K562 (cell line): ENCODE measurements around the gene CACNA2D3. TPM values are rescaled to one million over a fixed set of nuclear protein-coding genes. Genes with fewer than 3 reads are reported as not detected.
A peak's percentile ranks its signal among the peaks of the same experiment; 100 is the strongest.

Experiments
- ATAC-seq: fragments of 200-7000 bp; cut with Tn5 transposase; 3 replicates; pipeline ENCODE4 v1.9.1; 2020; ENCODE audit warnings: moderate library complexity
- BruUV-seq: library from RNA; stranded (reverse); fragments of 400-500 nt; replicated peaks from 2 replicates; lab custom pipeline; 2021; lab: Mats Ljungman, UMichigan
- CTCF ChIA-PET: fragments of 300-600 bp; formaldehyde crosslinking; extraction: SDS; loops from one replicate; lab custom pipeline; 2021; ENCODE audit warnings: low intra/inter-chr PET ratio; lab: Yijun Ruan, JAX
- POLR2A ChIA-PET: fragments of 300-600, 350-650 bp; sonication (Branson Sonifier 250); formaldehyde crosslinking; extraction: SDS; loops from one replicate; lab custom pipeline; 2021; ENCODE audit warnings: antibody characterized with exemption, inconsistent platforms; lab: Yijun Ruan, JAX
- DNase-seq, 4 experiments: peaks; one replicate each; pipeline versions ENCODE4 v3.0.0 to v3.0.0-alpha.2; 2011 to 2018; ENCODE audit warnings: low spot score in 3 of 4, mixed read lengths in 3 of 4; ENCODE audit errors: extremely low read depth in 1 of 4
- FAIRE-seq: peaks from 2 replicates; lab custom pipeline; 2011; peaks lifted over from hg19 to GRCh38; lab: Jason Lieb, UNC
- H2AFZ ChIP-seq: 2 replicates; pipeline ENCODE4 v1.6.0; 2011; ENCODE audit warnings: low read depth, low read length, control low read depth, inconsistent platforms
- H3K27ac ChIP-seq: fragments of 200-600 bp; 3 replicates; pipeline ENCODE4 v1.8.0; 2011; ENCODE audit warnings: low read depth, mild to moderate bottlenecking, control low read depth, inconsistent platforms, low read length, moderate library complexity, mixed read lengths; ENCODE audit errors: extremely low read depth
- H3K27me3 ChIP-seq, 2 experiments: fragments of 300-600 bp in 1 of 2; 2 replicates in 1 of 2; 3 replicates in 1 of 2; pipeline versions ENCODE4 v1.6.0 to v1.8.0; 2011; ENCODE audit warnings: inconsistent platforms in 2 of 2, low read length in 2 of 2, mild to moderate bottlenecking in 1 of 2, mixed read lengths in 1 of 2, moderate library complexity in 1 of 2; ENCODE audit not compliant: control insufficient read depth in 2 of 2, insufficient read depth in 2 of 2
- H3K36me3 ChIP-seq: fragments of 300-600 bp; 3 replicates; pipeline ENCODE4 v1.8.0; 2011; ENCODE audit warnings: mild to moderate bottlenecking, low read length, inconsistent platforms; ENCODE audit not compliant: control insufficient read depth, insufficient read depth
- H3K4me1 ChIP-seq, 2 experiments: fragments of 200-600 bp in 1 of 2; replicated peaks in 1 of 2; 2 replicates in 1 of 2; 3 replicates in 1 of 2; pipeline versions ENCODE4 v1.5.1 to v1.8.0; 2011; ENCODE audit warnings: inconsistent platforms in 2 of 2, low read length in 2 of 2, mild to moderate bottlenecking in 1 of 2, mixed read lengths in 1 of 2, moderate library complexity in 1 of 2; ENCODE audit not compliant: control insufficient read depth in 2 of 2, insufficient read depth in 2 of 2
- H3K4me2 ChIP-seq: 2 replicates; pipeline ENCODE4 v1.6.1; 2011; ENCODE audit warnings: low read length, control low read depth, inconsistent platforms, mixed read lengths; ENCODE audit not compliant: insufficient read depth
- H3K4me3 ChIP-seq: fragments of 200-600 bp; sonication (generic), shearing (Covaris generic); 2 replicates; pipeline ENCODE4 v1.5.1; 2016; ENCODE audit warnings: control low read depth, inconsistent platforms
- H3K79me2 ChIP-seq: fragments of 200-600 bp; 3 replicates; pipeline ENCODE4 v1.8.0; 2011; ENCODE audit warnings: low read length, inconsistent platforms; ENCODE audit not compliant: control insufficient read depth, insufficient read depth
- H3K9ac ChIP-seq, 2 experiments: 2 replicates each; pipeline versions ENCODE4 v1.6.0 to v1.6.1; 2011; ENCODE audit warnings: low read depth in 2 of 2, low read length in 2 of 2, control low read depth in 1 of 2, inconsistent platforms in 1 of 2, mild to moderate bottlenecking in 1 of 2, mixed read lengths in 1 of 2; ENCODE audit not compliant: insufficient read depth in 1 of 2
- H3K9me1 ChIP-seq: one replicate; pipeline ENCODE4 v1.6.0; 2011; ENCODE audit warnings: inconsistent platforms, mild to moderate bottlenecking, low read length, moderate library complexity; ENCODE audit not compliant: control insufficient read depth, insufficient read depth
- H3K9me3 ChIP-seq: replicated peaks from 2 replicates; pipeline ENCODE4 v1.5.1; 2011; ENCODE audit warnings: low read depth, low read length, inconsistent platforms; ENCODE audit not compliant: control insufficient read depth, insufficient read depth
- H4K20me1 ChIP-seq: replicated peaks from 2 replicates; pipeline ENCODE4 v1.6.1; 2011; ENCODE audit warnings: low read length, inconsistent platforms, mixed read lengths; ENCODE audit not compliant: control insufficient read depth, insufficient read depth
- CEBPG ChIP-seq, 3 experiments: fragments of 200-800 bp in 1 of 3; sonication (Bioruptor generic) in 1 of 3; sonication (generic) in 1 of 3; formaldehyde crosslinking in 1 of 3; IDR thresholded peaks in 2 of 3; conservative IDR thresholded peaks in 1 of 3; 2 replicates each; pipeline versions ENCODE4 v1.6.1 to v1.8.0; 2016 to 2022; ENCODE audit warnings: missing compliant biosample characterization in 2 of 3, missing genetic modification characterization in 2 of 3, mild to moderate bottlenecking in 1 of 3, missing genetic modification reagents in 1 of 3
- CHD2 ChIP-seq: IDR thresholded peaks from 2 replicates; pipeline ENCODE4 v1.6.1; 2011; ENCODE audit warnings: low read depth, low read length
- DACH1 ChIP-seq: fragments of 450-650 bp; IDR thresholded peaks from 2 replicates; pipeline ENCODE4 v1.6.1; 2018; ENCODE audit not compliant: partially characterized antibody
- FOSL1 ChIP-seq: fragments of 200-800 bp; sonication (Bioruptor generic); conservative IDR thresholded peaks from 2 replicates; pipeline ENCODE4 v1.6.1; 2016; ENCODE audit warnings: missing genetic modification characterization, missing compliant biosample characterization
- KDM4B ChIP-seq, 2 experiments: fragments of 450-650 bp in 1 of 2; sonication (generic) in 1 of 2; IDR thresholded peaks; 2 replicates each; pipeline ENCODE4 v1.6.1; 2016 to 2017; ENCODE audit warnings: borderline replicate concordance in 2 of 2, antibody characterized with exemption in 1 of 2, low read depth in 1 of 2, mild to moderate bottlenecking in 1 of 2
- MAZ ChIP-seq, 2 experiments: fragments of 450-650 bp in 1 of 2; sonication (generic) in 1 of 2; formaldehyde crosslinking; IDR thresholded peaks in 1 of 2; conservative IDR thresholded peaks in 1 of 2; 2 replicates each; pipeline versions ENCODE4 v1.4.0 to v1.5.0; 2020; ENCODE audit warnings: mild to moderate bottlenecking in 1 of 2, missing genetic modification reagents in 1 of 2
- MCM2 ChIP-seq: fragments of 450-650 bp; IDR thresholded peaks from 2 replicates; pipeline ENCODE4 v1.6.1; 2017; ENCODE audit warnings: low read depth, mild to moderate bottlenecking
- MECOM ChIP-seq: fragments of 250-450 bp; sonication (Bioruptor Pico); IDR thresholded peaks from 2 replicates; pipeline ENCODE4 v1.8.0; 2022; ENCODE audit warnings: inconsistent platforms
- RNF2 ChIP-seq: sonication (generic); IDR thresholded peaks from 2 replicates; pipeline ENCODE4 v1.6.1; 2016
- RUNX1 ChIP-seq: sonication (generic); IDR thresholded peaks from 2 replicates; pipeline ENCODE4 v1.6.1; 2016; ENCODE audit warnings: antibody characterized with exemption, low read depth
- ZC3H4 ChIP-seq: sonication (generic); formaldehyde crosslinking; IDR thresholded peaks from 2 replicates; pipeline ENCODE4 v1.9.0; 2021; ENCODE audit warnings: missing genetic modification reagents, borderline replicate concordance
- ZNF778 ChIP-seq: fragments of 450-650 bp; formaldehyde crosslinking; IDR thresholded peaks from 2 replicates; pipeline ENCODE4 v1.4.0; 2020; ENCODE audit warnings: mild to moderate bottlenecking, moderate library complexity
- WGBS: fragments of 100-300 bp; shearing (Covaris generic); methylation state at CpG from one replicate; pipeline ENCODE4 v1.1.6; 2016; ENCODE audit warnings: low coverage, mixed read lengths; ENCODE audit not compliant: insufficient coverage; ENCODE audit errors: missing lambda C conversion rate; 5-methylcytosine and 5-hydroxymethylcytosine counted together
- in situ Hi-C: fragments of 300-500 bp; cut with MboI; formaldehyde crosslinking; loops from 4 replicates; pipeline ENCODE4 v1.15.0; 2018; ENCODE audit warnings: inconsistent platforms, mixed read lengths
- intact Hi-C: fragments of 100-400 bp; cut with micrococcal nuclease; formaldehyde crosslinking; loops from 2 replicates; pipeline ENCODE4 v1.14.2; 2022
- polyA plus RNA-seq, 8 experiments: library from polyadenylated mRNA; depleted of rRNA in 4 of 8; stranded (reverse) in 5 of 8; unstranded in 3 of 8; fragments of >200 nt; fragmentation: Nextera tagmentation in 2 of 8; fragmentation: Illumina TruSeq in 1 of 8; extraction: Ambion mirVana in 2 of 8; extraction: Trizol in 1 of 8; gene quantifications; 2 replicates each; pipeline versions ENCODE4 v1.2.1 to v1.2.3, GENCODE V29; 2011 to 2014; ENCODE audit warnings: inconsistent platforms in 1 of 8, missing spikeins in 1 of 8
- total RNA-seq, 7 experiments: library from RNA; depleted of rRNA in 6 of 7; stranded (reverse); fragments of >200 nt in 6 of 7; fragmentation: Illumina TruSeq in 2 of 7; extraction: Trizol in 2 of 7; gene quantifications; 2 replicates each; pipeline versions ENCODE4 v1.2.1 to v1.2.3, GENCODE V29; 2011 to 2021; ENCODE audit warnings: low replicate concordance in 1 of 7
- TF ChIP-seq, protein P1 (sequence below), 2 experiments: IDR thresholded peaks; 2 replicates each; pipeline ENCODE4 v1.6.1; 2011; ENCODE audit warnings: borderline replicate concordance in 1 of 2, control low read depth in 1 of 2, low read depth in 1 of 2, low read length in 1 of 2, mild to moderate bottlenecking in 1 of 2, mixed read lengths in 1 of 2, moderate library complexity in 1 of 2; ENCODE audit not compliant: insufficient read depth in 1 of 2, insufficient read length in 1 of 2, poor library complexity in 1 of 2, severe bottlenecking in 1 of 2; ENCODE audit errors: extremely low read depth in 1 of 2
- TF ChIP-seq, protein P2 (sequence below): fragments of 250-450 bp; sonication (Bioruptor Pico); IDR thresholded peaks from 2 replicates; pipeline ENCODE4 v1.4.0; 2020

CACNA2D3 gene
- total and polyA plus RNA-seq, 9 of the 15 experiments (the other 6 are each of a cell fraction or from before 2014, with no cell fraction given): 0.01 TPM; not detected in 8

DNA sequence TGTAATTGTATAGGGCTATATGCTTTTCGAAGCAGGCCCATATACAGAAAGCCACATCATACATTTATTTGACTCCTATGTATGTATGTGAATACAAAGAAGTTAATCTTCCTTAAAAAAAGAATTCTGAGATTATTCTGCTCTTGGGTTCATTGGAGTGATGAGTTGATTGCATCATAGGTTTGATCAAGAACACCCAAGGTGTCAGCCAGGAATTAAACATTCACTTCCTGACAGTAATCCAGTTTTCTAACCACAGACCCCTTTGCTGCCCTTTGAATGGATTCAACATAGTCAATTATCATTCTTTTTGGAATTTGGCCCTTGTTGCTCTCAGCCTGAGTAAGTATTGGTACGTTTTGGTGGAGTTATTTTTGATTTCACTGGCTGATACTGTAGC is 225.6 kb downstream of the CACNA2D3 start:
- Histone ChIP-seq H3K36me3 (no peaks in the 10 kb centered on the region), H3K27me3 (no peaks in the 10 kb centered on the region; a peak in 1 of 5 replicates), H3K79me2 (no peaks in the 10 kb centered on the region), H3K4me3 (no peak overlapping the region), H3K4me1 (peaks cover 0 to 5% of the 10 kb centered on the region in 2 experiments; a peak in 3 of 5 replicates), H2AFZ (no peak overlapping the region), H3K4me2 (no peak overlapping the region), H3K9ac (no peak overlapping the region), H3K9me3 (no peaks in the 10 kb centered on the region), H3K9me1 (no peaks in the 10 kb centered on the region), H3K27ac (no peak overlapping the region), H4K20me1 (no peaks in the 10 kb centered on the region)
- in situ Hi-C loops: no loop called here
- TF ChIP-seq CEBPG (CRISPR knock-in tag; IDR thresholded peaks at IDR 0.05) (no peak), CEBPG (tag; conservative IDR thresholded peaks at IDR 0.05 in 1 of 2, IDR thresholded peaks at IDR 0.05 in 1 of 2) (0 out of 4 replicates have a peak, but pooled peaks of 1 of the 2 experiments have one; percentile 19)
- TF ChIP-seq, protein P1, sequence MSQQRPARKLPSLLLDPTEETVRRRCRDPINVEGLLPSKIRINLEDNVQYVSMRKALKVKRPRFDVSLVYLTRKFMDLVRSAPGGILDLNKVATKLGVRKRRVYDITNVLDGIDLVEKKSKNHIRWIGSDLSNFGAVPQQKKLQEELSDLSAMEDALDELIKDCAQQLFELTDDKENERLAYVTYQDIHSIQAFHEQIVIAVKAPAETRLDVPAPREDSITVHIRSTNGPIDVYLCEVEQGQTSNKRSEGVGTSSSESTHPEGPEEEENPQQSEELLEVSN (IDR thresholded peaks at IDR 0.05; ENCODE audit: borderline replicate concordance in 1 of 2, extremely low read depth in 1 of 2, insufficient read depth in 1 of 2, insufficient read length in 1 of 2, low read depth in 1 of 2, low read length in 1 of 2, poor library complexity in 1 of 2, severe bottlenecking in 1 of 2): no peak
- no TSS peak for BruUV-seq
- intact Hi-C loops: no loop called here
- POLR2A ChIA-PET: no interaction called here
- WGBS: 0% methylated on average over 1 of the region's 2 CpGs
- DNase-seq (no peak), ATAC-seq (no peak), FAIRE-seq (no peak)
- CTCF ChIA-PET: no interaction called here

DNA sequence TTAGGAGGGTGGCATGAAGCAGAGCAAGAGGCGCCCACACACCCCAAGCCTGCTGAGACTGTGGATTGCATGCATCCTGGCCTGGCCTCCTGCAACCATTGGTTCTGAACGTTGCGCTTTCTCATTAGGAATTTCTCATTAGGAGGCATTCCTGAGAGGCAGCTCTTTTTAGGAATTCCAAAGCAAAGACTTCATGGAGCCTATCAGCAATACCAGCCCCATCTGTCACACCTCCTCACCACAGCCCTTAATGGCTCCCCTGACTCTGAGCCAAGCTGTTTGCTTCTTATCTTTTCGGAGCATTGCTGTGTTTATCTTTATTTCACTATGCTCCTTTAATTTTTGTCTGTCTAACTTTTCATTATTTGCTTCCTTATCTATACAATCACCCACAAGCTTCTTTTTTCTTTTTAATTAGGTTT is 226.9 kb downstream of the CACNA2D3 start:
- no peak for FAIRE-seq
- Histone ChIP-seq H3K9me3 (no peaks in the 10 kb centered on the region), H2AFZ (no peak overlapping the region), H3K9me1 (no peaks in the 10 kb centered on the region), H3K4me2 (no peak overlapping the region), H3K27me3 (no peaks in the 10 kb centered on the region; a peak in 1 of 5 replicates), H3K27ac (no peak overlapping the region), H3K36me3 (no peaks in the 10 kb centered on the region), H3K4me3 (no peak overlapping the region), H3K4me1 (peaks cover 0 to 5% of the 10 kb centered on the region in 2 experiments; a peak in 3 of 5 replicates), H3K9ac (no peak overlapping the region), H4K20me1 (no peaks in the 10 kb centered on the region), H3K79me2 (no peaks in the 10 kb centered on the region)
- peak; percentile 61; the same call in 2 of the 3 replicates for ATAC-seq
- BruUV-seq: no TSS peak
- ChIA-PET CTCF (no interaction called here), POLR2A (no interaction called here)
- WGBS: 7% methylated on average over 3 of the region's 4 CpGs
- intact Hi-C loops (no loop called here), in situ Hi-C loops (no loop called here)
- peak; percentile 7 to 24 (median 16) for DNase-seq
- TF ChIP-seq ZC3H4 (CRISPR knock-in tag) (no peak), FOSL1 (tag) (no peak), KDM4B (IDR thresholded peaks at IDR 0.05; ENCODE audit: borderline replicate concordance in 2 of 2, low read depth in 1 of 2) (no peak), ZNF778 (CRISPR knock-in tag) (no peak), MECOM (CRISPR knock-in tag) (no peak), MAZ (CRISPR knock-in tag; conservative IDR thresholded peaks at IDR 0.05 in 1 of 2, IDR thresholded peaks at IDR 0.05 in 1 of 2) (no peak), DACH1 (no peak), MCM2 (no peak), CHD2 (no peak), RNF2 (no peak), RUNX1 (no peak)
- TF ChIP-seq, protein P2, sequence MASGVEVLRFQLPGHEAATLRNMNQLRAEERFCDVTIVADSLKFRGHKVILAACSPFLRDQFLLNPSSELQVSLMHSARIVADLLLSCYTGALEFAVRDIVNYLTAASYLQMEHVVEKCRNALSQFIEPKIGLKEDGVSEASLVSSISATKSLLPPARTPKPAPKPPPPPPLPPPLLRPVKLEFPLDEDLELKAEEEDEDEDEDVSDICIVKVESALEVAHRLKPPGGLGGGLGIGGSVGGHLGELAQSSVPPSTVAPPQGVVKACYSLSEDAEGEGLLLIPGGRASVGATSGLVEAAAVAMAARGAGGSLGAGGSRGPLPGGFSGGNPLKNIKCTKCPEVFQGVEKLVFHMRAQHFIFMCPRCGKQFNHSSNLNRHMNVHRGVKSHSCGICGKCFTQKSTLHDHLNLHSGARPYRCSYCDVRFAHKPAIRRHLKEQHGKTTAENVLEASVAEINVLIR (CRISPR knock-in tag): no peak
